ENCODE data around the gene PRUNE1.

The PRUNE1 gene

GRCh38 chr1:151002051-151002450 is 6.2 kb upstream of the PRUNE1 start:
- DNase-seq (ENCODE audit: extremely low read depth, low read depth) = no peak
- TF ChIP-seq, protein P1, sequence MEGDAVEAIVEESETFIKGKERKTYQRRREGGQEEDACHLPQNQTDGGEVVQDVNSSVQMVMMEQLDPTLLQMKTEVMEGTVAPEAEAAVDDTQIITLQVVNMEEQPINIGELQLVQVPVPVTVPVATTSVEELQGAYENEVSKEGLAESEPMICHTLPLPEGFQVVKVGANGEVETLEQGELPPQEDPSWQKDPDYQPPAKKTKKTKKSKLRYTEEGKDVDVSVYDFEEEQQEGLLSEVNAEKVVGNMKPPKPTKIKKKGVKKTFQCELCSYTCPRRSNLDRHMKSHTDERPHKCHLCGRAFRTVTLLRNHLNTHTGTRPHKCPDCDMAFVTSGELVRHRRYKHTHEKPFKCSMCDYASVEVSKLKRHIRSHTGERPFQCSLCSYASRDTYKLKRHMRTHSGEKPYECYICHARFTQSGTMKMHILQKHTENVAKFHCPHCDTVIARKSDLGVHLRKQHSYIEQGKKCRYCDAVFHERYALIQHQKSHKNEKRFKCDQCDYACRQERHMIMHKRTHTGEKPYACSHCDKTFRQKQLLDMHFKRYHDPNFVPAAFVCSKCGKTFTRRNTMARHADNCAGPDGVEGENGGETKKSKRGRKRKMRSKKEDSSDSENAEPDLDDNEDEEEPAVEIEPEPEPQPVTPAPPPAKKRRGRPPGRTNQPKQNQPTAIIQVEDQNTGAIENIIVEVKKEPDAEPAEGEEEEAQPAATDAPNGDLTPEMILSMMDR (IDR thresholded peaks at IDR 0.05; ENCODE audit: low read depth, low read length) = no peak

DNA sequence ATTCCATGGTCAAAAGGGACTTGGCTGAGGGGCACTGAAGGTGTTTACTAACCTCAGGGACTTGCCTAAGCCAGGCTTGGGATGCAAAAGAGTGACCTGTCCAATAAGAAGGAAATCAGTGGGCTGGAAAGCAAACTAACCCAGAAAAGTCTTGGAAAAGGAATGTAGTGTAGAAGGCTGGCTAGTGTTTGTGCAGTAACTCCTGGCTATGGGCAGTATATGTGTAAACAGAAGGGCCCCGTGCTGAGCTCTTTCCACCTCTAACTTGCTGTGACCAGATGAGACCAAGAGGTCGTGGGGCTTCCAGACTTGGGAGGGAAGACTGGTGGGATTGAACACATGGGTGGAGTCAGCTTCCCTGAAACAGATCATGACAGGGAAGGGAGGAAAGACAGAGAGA is 5.6 kb upstream of the PRUNE1 start:
- TF ChIP-seq, protein P1 (IDR thresholded peaks at IDR 0.05; ENCODE audit: low read depth, low read length) = no peak
- DNase-seq (ENCODE audit: extremely low read depth, low read depth) = no peak

GRCh38 chr1:151003180-151003579 is 5.1 kb upstream of the PRUNE1 start:
- TF ChIP-seq, protein P1 (IDR thresholded peaks at IDR 0.05; ENCODE audit: low read depth, low read length) = no peak
- no peak for DNase-seq (ENCODE audit: extremely low read depth, low read depth)

- TF ChIP-seq, protein P1 (IDR thresholded peaks at IDR 0.05; ENCODE audit: low read depth, low read length) = no peak
- no peak for DNase-seq (ENCODE audit: extremely low read depth, low read depth)
Observed at GRCh38 chr1:151005729-151006319, 2.4 kb upstream of the PRUNE1 start.

DNA sequence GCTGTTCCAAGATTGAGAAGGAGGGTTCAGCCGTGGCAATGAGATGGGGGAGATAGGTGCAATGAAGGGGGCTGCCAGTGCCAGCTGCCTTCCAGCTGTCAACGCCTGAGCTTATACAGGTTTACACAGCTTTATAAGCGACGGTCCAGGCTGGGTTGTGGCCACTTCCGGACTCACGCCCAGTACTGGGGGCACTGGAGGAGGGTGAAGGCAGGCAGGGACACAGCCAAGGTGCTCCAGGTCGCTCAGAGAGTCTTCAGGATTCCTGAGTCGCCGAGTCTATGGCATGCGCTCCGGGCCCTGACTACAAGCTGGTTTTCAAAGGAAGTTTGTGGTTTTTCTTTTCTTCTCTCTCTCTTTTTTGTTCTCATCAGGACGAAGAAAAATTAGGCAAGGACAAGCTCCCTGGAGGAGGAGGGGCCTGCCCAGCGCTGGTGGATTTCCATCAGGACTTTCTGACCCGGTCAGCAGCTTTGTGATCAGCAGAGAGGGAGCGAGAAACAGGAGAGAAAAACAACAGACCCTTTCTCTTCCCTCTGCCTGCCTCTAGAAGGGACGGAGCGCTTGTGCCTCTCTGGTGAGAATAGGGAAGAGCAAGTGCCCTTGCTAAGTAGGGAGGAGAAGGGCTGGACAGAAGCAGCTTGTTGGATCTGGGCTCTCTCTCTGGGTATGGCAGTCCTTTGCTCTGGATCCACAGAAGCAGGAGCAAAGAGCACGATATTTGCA is 1.8 kb upstream of the PRUNE1 start, which contains the start of gene MINDY1:
MINDY1 (minus strand) TSS at position 576 of the 726 bp plus-strand sequence. CDS start 4,285 bp downstream, outside the sequence.
- TF ChIP-seq, protein P1 (IDR thresholded peaks at IDR 0.05; ENCODE audit: low read depth, low read length) = peak; percentile 48
- DNase-seq (ENCODE audit: extremely low read depth, low read depth) = peak; percentile 64

DNA sequence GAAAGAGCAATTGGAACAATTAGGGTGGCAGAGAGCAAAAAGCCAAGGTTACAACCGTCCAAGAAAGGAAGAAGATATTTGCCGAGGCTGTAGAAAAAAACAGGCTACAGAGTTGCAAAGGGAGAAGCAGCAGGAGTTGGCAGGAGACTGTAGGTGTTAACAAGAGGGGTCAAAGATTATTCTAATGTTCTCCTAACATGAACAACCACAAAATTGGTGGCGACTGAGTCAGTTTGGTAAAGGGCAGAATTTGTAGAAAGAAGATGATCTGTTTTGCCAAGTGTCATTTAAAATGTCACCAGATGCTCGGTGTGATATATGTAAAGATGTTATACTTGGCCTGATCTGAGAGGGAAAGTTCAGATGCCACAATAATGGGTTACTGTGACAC is 401 bp upstream of the PRUNE1 start:
- no peak for DNase-seq (ENCODE audit: extremely low read depth, low read depth)

GRCh38 chr1:151009206-151009587 is 948 bp downstream of the PRUNE1 start:
- TF ChIP-seq, protein P1 (IDR thresholded peaks at IDR 0.05; ENCODE audit: low read depth, low read length) = no peak
- DNase-seq (ENCODE audit: extremely low read depth, low read depth) = no peak

More for the DNA sequence above, 401 bp upstream of the PRUNE1 start:
- TF ChIP-seq, protein P1 (IDR thresholded peaks at IDR 0.05; ENCODE audit: low read depth, low read length) = no peak
